GM19035 (cell line): ENCODE measurements around the gene CCDC88C.

Experiments used
- ATAC-seq: cut with Tn5 transposase; IDR thresholded peaks from one replicate; pipeline ENCODE4 v1.9.1; 2021; ENCODE audit not compliant: unreplicated experiment

The CCDC88C gene

GRCh38 chr14:91399868-91400640, 17.6 kb downstream of the CCDC88C start:
- no peak for ATAC-seq

DNA sequence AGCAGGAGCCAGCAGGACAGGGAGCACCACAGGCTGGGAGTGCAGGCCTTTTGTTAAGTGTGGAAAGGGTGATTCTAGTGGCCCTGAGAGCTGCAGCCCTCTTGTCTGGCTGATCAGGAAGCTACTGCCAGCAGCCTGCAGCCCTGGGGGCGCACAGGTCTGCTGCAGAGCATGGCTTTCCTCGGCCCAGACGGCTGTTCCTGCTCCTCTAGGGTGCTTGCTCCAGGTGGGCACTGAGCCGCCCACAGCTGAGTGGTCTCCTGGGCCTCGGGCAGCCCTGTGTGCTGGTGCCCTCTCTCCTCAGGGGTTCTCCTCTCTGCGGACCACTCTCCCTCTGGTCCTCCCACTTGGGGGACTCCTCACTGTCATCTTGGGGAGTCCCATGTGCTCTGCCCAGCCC, 18.9 kb downstream of the CCDC88C start:
- ATAC-seq: no peak

- no peak for ATAC-seq
These were observed 19.5 kb downstream of the CCDC88C start for GRCh38 chr14:91397965-91398591.

GRCh38 chr14:91396959-91397815, 20.4 kb downstream of the CCDC88C start:
- ATAC-seq: peak; percentile 57

- ATAC-seq: no peak
These were observed 21.5 kb downstream of the CCDC88C start for GRCh38 chr14:91396013-91396660.

DNA sequence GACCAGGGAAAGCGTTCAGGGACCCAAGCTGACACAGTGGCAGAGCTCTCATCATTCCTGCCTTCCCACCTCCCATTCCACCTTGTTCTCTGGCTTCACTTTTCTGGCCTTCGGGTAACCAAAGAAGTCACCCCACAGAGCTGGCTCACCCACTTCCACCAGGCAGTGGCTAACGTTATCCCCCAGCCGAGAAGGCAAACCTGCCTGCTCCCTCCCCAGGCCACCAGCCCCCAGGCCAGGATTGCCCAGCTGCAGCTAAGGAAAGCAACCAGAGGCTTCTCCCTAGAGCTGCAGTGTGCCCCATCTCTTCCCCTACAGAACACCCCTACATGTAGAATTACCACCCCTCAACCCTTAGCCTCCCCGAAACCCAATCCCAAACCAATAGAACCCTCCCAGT, 22.2 kb downstream of the CCDC88C start:
- ATAC-seq: no peak

- no peak for ATAC-seq
These were observed 23.2 kb downstream of the CCDC88C start for GRCh38 chr14:91394105-91395081.

GRCh38 chr14:91392623-91393303, 24.9 kb downstream of the CCDC88C start:
- no peak for ATAC-seq

- no peak for ATAC-seq
These were observed 27.3 kb downstream of the CCDC88C start for GRCh38 chr14:91390165-91390778.

DNA sequence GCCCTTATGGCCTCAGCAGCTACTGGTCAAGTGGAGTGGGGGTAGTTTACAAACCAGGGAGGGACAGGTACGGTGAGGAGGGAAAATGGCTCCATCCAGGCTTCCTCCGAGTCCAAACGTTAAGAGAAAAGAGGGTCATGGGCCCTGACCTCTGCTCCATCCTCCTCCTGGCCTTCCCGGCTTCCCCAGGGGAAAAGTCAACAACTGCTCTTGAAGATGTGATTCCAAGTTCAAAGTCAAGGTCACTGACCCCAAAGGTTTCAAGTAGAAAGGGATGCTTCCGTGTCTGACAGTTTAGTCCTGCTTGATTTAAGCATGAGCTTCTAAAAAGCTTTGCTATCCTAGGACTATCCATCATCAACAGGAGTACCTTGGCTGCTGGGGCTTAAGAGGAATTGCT, 28.5 kb downstream of the CCDC88C start:
- no peak for ATAC-seq

GRCh38 chr14:91388551-91388975, 29.1 kb downstream of the CCDC88C start:
- ATAC-seq: no peak

- ATAC-seq: no peak
These were observed 29.7 kb downstream of the CCDC88C start for GRCh38 chr14:91387951-91388381.

GRCh38 chr14:91387169-91387835, 30.3 kb downstream of the CCDC88C start:
- no peak for ATAC-seq

DNA sequence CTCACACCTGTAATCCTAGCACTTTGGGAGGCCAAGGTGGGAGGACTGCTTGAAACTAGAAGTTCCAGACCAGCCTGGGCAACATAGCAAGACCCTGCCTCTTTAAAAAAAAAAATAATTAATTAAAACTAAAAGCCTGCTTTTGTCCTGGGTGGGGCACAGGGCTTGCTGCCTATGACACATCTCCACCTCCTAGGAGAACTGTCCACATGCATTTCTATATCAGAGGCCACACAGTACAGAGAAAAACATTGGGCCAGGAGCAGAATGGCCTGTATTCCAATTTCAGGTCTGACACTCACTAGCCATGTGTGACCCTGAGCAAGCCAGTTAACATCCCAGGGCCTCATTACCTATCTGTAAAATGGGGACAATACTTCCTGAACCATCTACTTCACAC, 31.9 kb downstream of the CCDC88C start:
- no peak for ATAC-seq

DNA sequence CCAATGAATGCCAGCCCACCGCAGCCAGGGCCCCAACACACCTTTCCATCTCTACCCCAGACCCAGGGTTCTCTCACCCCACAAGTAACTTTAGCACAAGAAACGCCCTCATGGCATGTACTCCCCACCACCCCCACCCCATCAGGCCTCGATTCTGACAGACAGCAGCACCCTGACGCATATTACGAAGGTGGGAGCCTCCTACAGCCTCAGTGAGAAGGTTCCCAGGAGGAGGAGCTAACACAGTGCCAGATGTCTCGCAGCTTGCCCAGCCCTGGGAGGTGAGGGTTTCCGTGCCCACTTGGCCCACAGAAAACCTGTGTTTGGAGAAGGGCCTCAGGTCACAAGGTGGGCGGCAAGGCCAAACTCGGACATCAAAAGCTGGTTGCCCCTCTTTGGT, 32.4 kb downstream of the CCDC88C start:
- ATAC-seq: no peak

DNA sequence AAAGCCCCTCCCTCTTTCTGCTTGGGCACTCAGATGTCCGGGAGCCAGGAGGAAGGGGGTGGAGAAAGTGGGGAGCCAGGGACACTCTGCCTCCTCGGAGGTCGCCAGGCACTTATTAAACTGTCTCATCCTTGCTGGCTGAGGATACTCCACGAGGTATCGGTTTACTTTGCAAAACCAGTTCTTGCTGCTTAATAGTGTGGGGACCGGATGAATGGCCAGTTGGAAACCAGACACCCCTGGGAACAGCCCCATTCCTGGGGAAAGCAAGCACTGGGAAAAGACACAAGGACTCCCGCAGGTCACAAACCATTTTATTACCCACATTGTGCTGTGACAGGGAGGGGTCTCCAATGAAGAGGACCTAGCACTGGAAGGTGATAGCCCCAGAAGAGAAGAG, 34.2 kb downstream of the CCDC88C start:
- ATAC-seq: no peak

GRCh38 chr14:91381801-91382670, 35.6 kb downstream of the CCDC88C start:
- ATAC-seq: no peak
